BE2C (cell line): ENCODE results near the gene TRMT1.

ENCODE experiments used
- DNase-seq: peaks from one replicate; pipeline ENCODE4 v3.0.0-alpha.2; 2020
- H3K27me3 ChIP-seq: fragments of 250-450 bp; sonication (Bioruptor Pico); 2 replicates; pipeline ENCODE4 v1.5.1; 2020; ENCODE audit warnings: mild to moderate bottlenecking
- H3K36me3 ChIP-seq: fragments of 250-450 bp; sonication (Bioruptor Pico); 2 replicates; pipeline ENCODE4 v1.5.1; 2020; ENCODE audit warnings: mild to moderate bottlenecking
- H3K4me1 ChIP-seq: fragments of 250-450 bp; sonication (Bioruptor Pico); 2 replicates; pipeline ENCODE4 v1.5.1; 2020
- H3K4me3 ChIP-seq: 2 replicates; pipeline ENCODE4 v1.5.1; 2011; ENCODE audit warnings: low read depth, low read length
- H3K9me3 ChIP-seq: fragments of 250-450 bp; sonication (Bioruptor Pico); 2 replicates; pipeline ENCODE4 v1.5.1; 2020
- TF ChIP-seq, protein P1 (sequence below): IDR thresholded peaks from 2 replicates; pipeline ENCODE4 v1.5.1; 2012; ENCODE audit warnings: mild to moderate bottlenecking, low read depth, low read length

TRMT1 gene

GRCh38 chr19:13101590-13102415, 14.7 kb downstream of the TRMT1 start:
- peaks cover 16% of the 10 kb centered on the region for H3K4me1 ChIP-seq
- peak overlapping the region; percentile 54 for H3K4me3 ChIP-seq
- H3K9me3 ChIP-seq, result no peaks in the 10 kb centered on the region
- 0 out of 2 replicates have a peak, but pooled peaks cover 6% of the 10 kb centered on the region for H3K36me3 ChIP-seq
- TF ChIP-seq, protein P1, sequence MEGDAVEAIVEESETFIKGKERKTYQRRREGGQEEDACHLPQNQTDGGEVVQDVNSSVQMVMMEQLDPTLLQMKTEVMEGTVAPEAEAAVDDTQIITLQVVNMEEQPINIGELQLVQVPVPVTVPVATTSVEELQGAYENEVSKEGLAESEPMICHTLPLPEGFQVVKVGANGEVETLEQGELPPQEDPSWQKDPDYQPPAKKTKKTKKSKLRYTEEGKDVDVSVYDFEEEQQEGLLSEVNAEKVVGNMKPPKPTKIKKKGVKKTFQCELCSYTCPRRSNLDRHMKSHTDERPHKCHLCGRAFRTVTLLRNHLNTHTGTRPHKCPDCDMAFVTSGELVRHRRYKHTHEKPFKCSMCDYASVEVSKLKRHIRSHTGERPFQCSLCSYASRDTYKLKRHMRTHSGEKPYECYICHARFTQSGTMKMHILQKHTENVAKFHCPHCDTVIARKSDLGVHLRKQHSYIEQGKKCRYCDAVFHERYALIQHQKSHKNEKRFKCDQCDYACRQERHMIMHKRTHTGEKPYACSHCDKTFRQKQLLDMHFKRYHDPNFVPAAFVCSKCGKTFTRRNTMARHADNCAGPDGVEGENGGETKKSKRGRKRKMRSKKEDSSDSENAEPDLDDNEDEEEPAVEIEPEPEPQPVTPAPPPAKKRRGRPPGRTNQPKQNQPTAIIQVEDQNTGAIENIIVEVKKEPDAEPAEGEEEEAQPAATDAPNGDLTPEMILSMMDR, result no peak
- H3K27me3 ChIP-seq, result no peaks in the 10 kb centered on the region
- DNase-seq, result no peak

- Histone ChIP-seq H3K4me1 (peaks cover 19% of the 10 kb centered on the region), H3K36me3 (0 out of 2 replicates have a peak, but pooled peaks cover 6% of the 10 kb centered on the region), H3K4me3 (no peak overlapping the region; the same call in 1 of the 2 replicates), H3K27me3 (no peaks in the 10 kb centered on the region), H3K9me3 (no peaks in the 10 kb centered on the region)
- no peak for DNase-seq
- TF ChIP-seq, protein P1, result peak; percentile 12; the same call in 1 of the 2 replicates
These were observed 15.5 kb downstream of the TRMT1 start for GRCh38 chr19:13100841-13101589.

DNA sequence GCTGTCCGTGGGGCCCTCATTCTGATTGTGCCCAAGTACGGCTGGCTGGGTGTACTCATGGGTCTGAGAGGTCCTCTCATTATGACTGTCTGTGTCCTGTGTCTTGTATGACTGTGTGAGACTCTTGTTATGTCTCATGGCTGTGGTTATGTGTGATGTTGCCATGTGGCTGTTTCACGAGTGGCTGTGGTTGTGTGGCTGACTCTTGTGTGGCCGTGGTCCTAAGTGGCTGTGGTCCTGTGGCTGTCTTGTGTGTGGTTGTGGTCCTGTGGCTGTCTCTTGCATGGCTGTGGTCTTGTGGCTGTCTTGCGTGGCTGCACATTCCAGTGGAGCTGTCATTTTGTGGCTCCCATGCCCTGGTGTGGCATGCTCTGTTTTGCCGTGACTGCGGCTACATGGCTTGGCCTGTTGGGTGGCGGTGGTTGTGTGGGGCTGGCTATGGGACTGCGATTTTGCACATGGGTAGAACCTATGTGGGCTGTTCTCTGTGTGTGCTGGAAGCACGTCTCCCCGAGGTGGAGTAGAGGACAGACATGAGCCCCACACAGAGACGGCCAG, 16.4 kb downstream of the TRMT1 start:
- TF ChIP-seq, protein P1, result no peak
- H3K4me3 ChIP-seq, result no peak overlapping the region

GRCh38 chr19:13099073-13099999, 17.2 kb downstream of the TRMT1 start:
- Histone ChIP-seq H3K9me3 (no peaks in the 10 kb centered on the region), H3K4me1 (peaks cover 26% of the 10 kb centered on the region), H3K36me3 (0 out of 2 replicates have a peak, but pooled peaks cover 3% of the 10 kb centered on the region), H3K27me3 (no peaks in the 10 kb centered on the region), H3K4me3 (no peak overlapping the region)
- TF ChIP-seq, protein P1, result no peak
- DNase-seq, result no peak

More for the DNA sequence above, 16.4 kb downstream of the TRMT1 start:
- H3K36me3 ChIP-seq, result 0 out of 2 replicates have a peak, but pooled peaks cover 4% of the 10 kb centered on the region
- no peak for DNase-seq
- H3K4me1 ChIP-seq, result peaks cover 25% of the 10 kb centered on the region
- no peaks in the 10 kb centered on the region for H3K27me3 ChIP-seq
- H3K9me3 ChIP-seq, result no peaks in the 10 kb centered on the region

DNA sequence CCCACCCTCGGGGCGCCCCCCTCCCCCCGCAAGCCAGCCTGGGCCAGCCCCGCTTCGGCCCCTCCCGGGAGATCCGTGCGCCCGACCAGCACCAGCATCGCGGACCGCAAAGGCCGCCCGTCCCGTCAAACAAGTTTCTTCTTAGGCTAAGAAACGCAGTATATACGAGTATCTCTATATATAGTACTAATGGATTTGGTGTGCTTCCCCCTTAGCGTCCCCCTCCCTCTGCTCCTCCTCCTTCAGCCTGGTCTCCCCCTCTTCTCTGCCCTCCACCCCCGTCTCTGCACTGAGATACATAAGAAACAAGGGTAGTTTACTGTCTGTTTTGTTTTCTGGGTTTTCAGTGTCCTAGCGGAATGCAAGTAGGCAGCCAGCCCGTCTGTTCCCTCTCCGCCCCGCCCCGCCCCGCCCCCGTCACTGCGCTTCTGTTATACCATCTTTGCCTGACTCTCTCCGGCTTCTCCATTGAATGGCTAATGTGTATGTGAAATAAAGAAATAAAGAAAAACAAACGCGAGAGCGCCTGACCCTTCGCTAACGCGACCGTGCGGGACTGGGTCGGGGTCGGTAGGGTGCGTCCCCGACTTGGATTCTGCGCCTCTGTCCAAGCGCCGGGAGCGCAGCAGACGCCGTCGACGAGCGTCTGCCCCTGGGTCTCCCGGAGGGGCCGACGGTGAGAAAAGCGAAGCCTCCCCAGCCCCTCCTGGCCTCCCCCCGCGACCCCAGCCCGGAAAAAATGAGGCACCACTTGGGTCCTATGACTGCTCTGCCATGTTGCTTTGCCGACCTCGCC, 18.1 kb downstream of the TRMT1 start:
- peaks cover 35% of the 10 kb centered on the region for H3K4me1 ChIP-seq
- no peak for DNase-seq
- H3K4me3 ChIP-seq, result no peak overlapping the region
- 0 out of 2 replicates have a peak, but pooled peaks cover 3% of the 10 kb centered on the region for H3K36me3 ChIP-seq
- H3K27me3 ChIP-seq, result no peaks in the 10 kb centered on the region
- TF ChIP-seq, protein P1, result no peak
- H3K9me3 ChIP-seq, result no peaks in the 10 kb centered on the region
